Measurements from ENCODE around the gene NLRP10. TPM values are rescaled to one million over a fixed set of nuclear protein-coding genes. Genes with fewer than 3 reads are reported as not detected.

NLRP10 gene
- total RNA-seq, 1 experiment from 2014 or later = not detected

DNA sequence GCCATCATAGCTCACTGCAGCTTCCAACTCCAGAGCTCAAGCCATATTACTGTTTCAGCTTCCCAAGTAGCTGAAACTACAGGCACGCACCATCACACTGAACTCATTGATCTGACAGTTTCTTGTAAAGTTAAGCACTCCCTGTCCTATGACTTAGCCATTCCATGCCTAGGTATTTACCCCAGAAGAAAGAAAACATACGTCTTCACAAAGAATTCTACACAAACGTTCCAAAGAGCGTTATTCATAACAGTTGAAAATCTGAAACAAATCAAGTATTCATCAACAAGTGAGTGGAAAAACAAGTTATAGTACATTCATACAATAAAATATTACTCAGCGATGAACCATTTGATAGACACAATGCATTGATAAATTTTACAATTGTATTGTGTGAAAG lies 7.8 kb upstream of the NLRP10 start:
- no CpG with 5 or more reads among the region's 5 CpGs for WGBS (ENCODE audit: extremely low coverage, insufficient read length, low lambda C conversion rate)
- no peak overlapping the region for H2AFZ ChIP-seq (ENCODE audit: low read length)

More for the DNA sequence above, 7.8 kb upstream of the NLRP10 start:
- DNase-seq = no peak
- Histone ChIP-seq H3K27ac (ENCODE audit: insufficient read length, low read depth, low read length) (no peak overlapping the region), H3K9me3 (ENCODE audit: control insufficient read depth, low read depth, low read length) (no peaks in the 10 kb centered on the region), H3K79me1 (ENCODE audit: insufficient read depth, low read depth, low read length, poor library complexity, severe bottlenecking) (no peaks in the 10 kb centered on the region), H3K23ac (ENCODE audit: insufficient read length, low read depth, low read length) (no peak overlapping the region), H3K4ac (ENCODE audit: low read depth, low read length) (no peak overlapping the region), H2BK120ac (ENCODE audit: low read depth, low read length, poor library complexity, severe bottlenecking) (no peak overlapping the region), H3K56ac (ENCODE audit: insufficient read length, low read depth, low read length) (no peak overlapping the region), H4K8ac (replicated peaks; ENCODE audit: insufficient read length, low read depth, low read length) (no peak overlapping the region), H3K27me3 (ENCODE audit: insufficient read depth, low read length) (no peaks in the 10 kb centered on the region), H2BK20ac (ENCODE audit: low read depth, low read length, poor library complexity, severe bottlenecking) (no peak overlapping the region), H3K9ac (ENCODE audit: extremely low read depth, insufficient read length, low read length) (no peak overlapping the region), H4K20me1 (ENCODE audit: control insufficient read depth, insufficient read depth, insufficient read length) (no peaks in the 10 kb centered on the region), H3K4me2 (ENCODE audit: insufficient read depth, insufficient read length, low read length) (no peak overlapping the region), H4K91ac (ENCODE audit: insufficient read length, low read depth, low read length) (no peak overlapping the region), H3K4me1 (ENCODE audit: insufficient read depth, low read length) (peaks cover 5% of the 10 kb centered on the region), H3K18ac (ENCODE audit: insufficient read length, low read depth, low read length) (no peak overlapping the region), H2AK5ac (ENCODE audit: insufficient read length, low read length) (no peak overlapping the region), H2BK12ac (ENCODE audit: insufficient read length, low read depth, low read length) (no peak overlapping the region), H3K79me2 (ENCODE audit: insufficient read depth, low read length) (no peaks in the 10 kb centered on the region), H3K14ac (ENCODE audit: insufficient read depth, low read length) (no peak overlapping the region), H4K5ac (ENCODE audit: insufficient read length, low read depth, low read length) (no peak overlapping the region), H3K23me2 (ENCODE audit: insufficient read length, low read depth, low read length, poor library complexity, severe bottlenecking) (no peaks in the 10 kb centered on the region), H2BK5ac (ENCODE audit: insufficient read length, low read length) (no peak overlapping the region), H2BK15ac (ENCODE audit: low read depth, low read length) (no peak overlapping the region), H3T11ph (ENCODE audit: low read length) (no peak overlapping the region)
- Mint-ChIP-seq H3K27me3 (ENCODE audit: low read depth) (no peaks in the 10 kb centered on the region), H3K36me3 (ENCODE audit: insufficient read depth in 1 of 3, low read depth in 3 of 3) (no peaks in the 10 kb centered on the region), H3K4me3 (no peak overlapping the region), H3K27ac (peak overlapping the region in 1 of 3 experiments; percentile 34; a peak in 1 of 7 replicates), H3K4me1 (peaks cover 39 to 44% of the 10 kb centered on the region in 2 experiments), H3K9me3 (no peaks in the 10 kb centered on the region)
- TF ChIP-seq CTCF (conservative IDR thresholded peaks at IDR 0.05) = no peak
